Measurements from ENCODE around the gene CHI3L1.

The CHI3L1 gene

GRCh38 chr1:203167026-203167912 is 19.2 kb downstream of the CHI3L1 start:
- peak; percentile 24 for DNase-seq

GRCh38 chr1:203166192-203166940 is 20.1 kb downstream of the CHI3L1 start:
- no peak for DNase-seq

GRCh38 chr1:203165800-203166161 is 20.7 kb downstream of the CHI3L1 start:
- no peak for DNase-seq

- no peak for DNase-seq
Measured at GRCh38 chr1:203165101-203165799, 21.3 kb downstream of the CHI3L1 start.

GRCh38 chr1:203163891-203164635 is 22.4 kb downstream of the CHI3L1 start:
- no peak for DNase-seq

GRCh38 chr1:203162403-203162802 is 24.1 kb downstream of the CHI3L1 start:
- no peak for DNase-seq

- no peak for DNase-seq
Measured at GRCh38 chr1:203161703-203162102, 24.8 kb downstream of the CHI3L1 start.

- DNase-seq = no peak
Measured at GRCh38 chr1:203161175-203161574, 25.3 kb downstream of the CHI3L1 start.

GRCh38 chr1:203159844-203160243 is 26.7 kb downstream of the CHI3L1 start:
- DNase-seq = no peak

GRCh38 chr1:203158960-203159665 is 27.4 kb downstream of the CHI3L1 start:
- DNase-seq = no peak

GRCh38 chr1:203158423-203158822 is 28.1 kb downstream of the CHI3L1 start:
- no peak for DNase-seq

- DNase-seq = no peak
Measured at GRCh38 chr1:203156280-203156679, 30.2 kb downstream of the CHI3L1 start.

- DNase-seq = no peak
Measured at GRCh38 chr1:203153989-203154821, 32.3 kb downstream of the CHI3L1 start.

- DNase-seq = no peak
Measured at GRCh38 chr1:203153051-203153988, 33.2 kb downstream of the CHI3L1 start.

GRCh38 chr1:203152158-203153034 is 34.1 kb downstream of the CHI3L1 start:
- DNase-seq = no peak

GRCh38 chr1:203151362-203152157 is 34.9 kb downstream of the CHI3L1 start:
- DNase-seq = no peak

- no peak for DNase-seq
Measured at GRCh38 chr1:203150511-203151297, 35.8 kb downstream of the CHI3L1 start.
